ENCODE measurements around the gene MAP9.

MAP9 gene

DNA sequence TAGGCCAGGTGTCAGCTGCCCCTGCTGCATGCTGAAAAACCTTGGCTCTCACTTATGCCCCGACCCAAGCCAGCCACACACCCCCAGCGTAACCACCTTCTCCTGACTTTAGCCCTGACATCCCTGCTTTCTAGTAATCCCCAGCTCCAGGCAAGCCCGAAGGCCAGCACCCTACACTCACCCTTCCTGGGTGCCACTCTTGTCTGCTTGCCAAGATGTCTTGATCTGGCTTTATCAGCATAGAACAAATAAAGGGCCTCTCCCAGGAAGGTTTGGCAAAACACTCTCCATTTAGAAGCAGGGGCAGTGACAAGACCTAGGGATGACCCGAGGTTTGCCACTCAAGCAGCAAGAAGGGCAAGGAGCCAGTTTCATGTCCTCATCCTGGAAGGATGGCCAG lies 6.8 kb upstream of the MAP9 start:
- TF ChIP-seq YY1 (IDR thresholded peaks at IDR 0.05; ENCODE audit: low read depth), result no peak
- TF ChIP-seq TCF12 (IDR thresholded peaks at IDR 0.05; ENCODE audit: low read depth), result no peak
- TF ChIP-seq EP300 (IDR thresholded peaks at IDR 0.05; ENCODE audit: borderline replicate concordance), result no peak
- TF ChIP-seq, protein P1, sequence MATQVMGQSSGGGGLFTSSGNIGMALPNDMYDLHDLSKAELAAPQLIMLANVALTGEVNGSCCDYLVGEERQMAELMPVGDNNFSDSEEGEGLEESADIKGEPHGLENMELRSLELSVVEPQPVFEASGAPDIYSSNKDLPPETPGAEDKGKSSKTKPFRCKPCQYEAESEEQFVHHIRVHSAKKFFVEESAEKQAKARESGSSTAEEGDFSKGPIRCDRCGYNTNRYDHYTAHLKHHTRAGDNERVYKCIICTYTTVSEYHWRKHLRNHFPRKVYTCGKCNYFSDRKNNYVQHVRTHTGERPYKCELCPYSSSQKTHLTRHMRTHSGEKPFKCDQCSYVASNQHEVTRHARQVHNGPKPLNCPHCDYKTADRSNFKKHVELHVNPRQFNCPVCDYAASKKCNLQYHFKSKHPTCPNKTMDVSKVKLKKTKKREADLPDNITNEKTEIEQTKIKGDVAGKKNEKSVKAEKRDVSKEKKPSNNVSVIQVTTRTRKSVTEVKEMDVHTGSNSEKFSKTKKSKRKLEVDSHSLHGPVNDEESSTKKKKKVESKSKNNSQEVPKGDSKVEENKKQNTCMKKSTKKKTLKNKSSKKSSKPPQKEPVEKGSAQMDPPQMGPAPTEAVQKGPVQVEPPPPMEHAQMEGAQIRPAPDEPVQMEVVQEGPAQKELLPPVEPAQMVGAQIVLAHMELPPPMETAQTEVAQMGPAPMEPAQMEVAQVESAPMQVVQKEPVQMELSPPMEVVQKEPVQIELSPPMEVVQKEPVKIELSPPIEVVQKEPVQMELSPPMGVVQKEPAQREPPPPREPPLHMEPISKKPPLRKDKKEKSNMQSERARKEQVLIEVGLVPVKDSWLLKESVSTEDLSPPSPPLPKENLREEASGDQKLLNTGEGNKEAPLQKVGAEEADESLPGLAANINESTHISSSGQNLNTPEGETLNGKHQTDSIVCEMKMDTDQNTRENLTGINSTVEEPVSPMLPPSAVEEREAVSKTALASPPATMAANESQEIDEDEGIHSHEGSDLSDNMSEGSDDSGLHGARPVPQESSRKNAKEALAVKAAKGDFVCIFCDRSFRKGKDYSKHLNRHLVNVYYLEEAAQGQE (IDR thresholded peaks at IDR 0.05; ENCODE audit: low read depth), result no peak
- TF ChIP-seq TAF1 (IDR thresholded peaks at IDR 0.05; ENCODE audit: low read depth), result no peak
- no peak for TF ChIP-seq ZBTB7A (IDR thresholded peaks at IDR 0.05; ENCODE audit: low read depth)
- TF ChIP-seq, protein P2, sequence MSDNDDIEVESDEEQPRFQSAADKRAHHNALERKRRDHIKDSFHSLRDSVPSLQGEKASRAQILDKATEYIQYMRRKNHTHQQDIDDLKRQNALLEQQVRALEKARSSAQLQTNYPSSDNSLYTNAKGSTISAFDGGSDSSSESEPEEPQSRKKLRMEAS (IDR thresholded peaks at IDR 0.05), result no peak
- TF ChIP-seq, protein P3, sequence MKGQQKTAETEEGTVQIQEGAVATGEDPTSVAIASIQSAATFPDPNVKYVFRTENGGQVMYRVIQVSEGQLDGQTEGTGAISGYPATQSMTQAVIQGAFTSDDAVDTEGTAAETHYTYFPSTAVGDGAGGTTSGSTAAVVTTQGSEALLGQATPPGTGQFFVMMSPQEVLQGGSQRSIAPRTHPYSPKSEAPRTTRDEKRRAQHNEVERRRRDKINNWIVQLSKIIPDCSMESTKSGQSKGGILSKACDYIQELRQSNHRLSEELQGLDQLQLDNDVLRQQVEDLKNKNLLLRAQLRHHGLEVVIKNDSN (IDR thresholded peaks at IDR 0.05), result no peak
- TF ChIP-seq RAD21 (IDR thresholded peaks at IDR 0.05; ENCODE audit: low read depth), result no peak
- no peak for TF ChIP-seq FOXM1 (IDR thresholded peaks at IDR 0.05; ENCODE audit: borderline replicate concordance, low read depth)
- TF ChIP-seq NFIC (IDR thresholded peaks at IDR 0.05), result no peak
- TF ChIP-seq TEAD4 (IDR thresholded peaks at IDR 0.05), result no peak
- no peak for TF ChIP-seq CEBPB (IDR thresholded peaks at IDR 0.05)
- no peak for TF ChIP-seq CREB1 (IDR thresholded peaks at IDR 0.05; ENCODE audit: low read depth)
- TF ChIP-seq EGR1 (IDR thresholded peaks at IDR 0.05), result no peak

DNA sequence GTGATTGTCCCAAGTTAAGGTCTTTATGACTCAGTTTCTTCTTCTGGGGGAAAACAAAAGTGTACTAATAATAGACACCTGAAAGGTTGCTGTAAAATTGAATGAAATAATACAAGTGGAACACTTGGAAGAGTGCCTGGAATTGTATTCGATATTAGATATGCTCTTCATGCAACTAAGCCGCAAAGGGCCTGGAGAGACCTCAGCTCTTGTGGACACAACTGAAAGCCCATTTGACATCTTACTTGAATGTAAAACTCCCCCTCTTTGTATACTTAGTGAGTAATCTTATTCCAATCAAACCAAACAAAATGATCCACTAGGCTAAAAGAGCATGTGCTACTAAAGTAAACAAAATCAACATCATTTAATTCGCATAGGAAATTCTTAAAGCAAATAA lies 511 bp upstream of the MAP9 start:
- TF ChIP-seq NFIC (IDR thresholded peaks at IDR 0.05) (no peak), CEBPB (IDR thresholded peaks at IDR 0.05) (no peak), ZBTB7A (IDR thresholded peaks at IDR 0.05; ENCODE audit: low read depth) (no peak), TAF1 (IDR thresholded peaks at IDR 0.05; ENCODE audit: low read depth) (no peak), YY1 (IDR thresholded peaks at IDR 0.05; ENCODE audit: low read depth) (no peak), TCF12 (IDR thresholded peaks at IDR 0.05; ENCODE audit: low read depth) (no peak), TEAD4 (IDR thresholded peaks at IDR 0.05) (no peak), EP300 (IDR thresholded peaks at IDR 0.05; ENCODE audit: borderline replicate concordance) (no peak), RAD21 (IDR thresholded peaks at IDR 0.05; ENCODE audit: low read depth) (no peak), EGR1 (IDR thresholded peaks at IDR 0.05) (no peak), FOXM1 (IDR thresholded peaks at IDR 0.05; ENCODE audit: borderline replicate concordance, low read depth) (no peak)
- TF ChIP-seq, protein P2 (IDR thresholded peaks at IDR 0.05), result no peak
- TF ChIP-seq, protein P3 (IDR thresholded peaks at IDR 0.05), result no peak

DNA sequence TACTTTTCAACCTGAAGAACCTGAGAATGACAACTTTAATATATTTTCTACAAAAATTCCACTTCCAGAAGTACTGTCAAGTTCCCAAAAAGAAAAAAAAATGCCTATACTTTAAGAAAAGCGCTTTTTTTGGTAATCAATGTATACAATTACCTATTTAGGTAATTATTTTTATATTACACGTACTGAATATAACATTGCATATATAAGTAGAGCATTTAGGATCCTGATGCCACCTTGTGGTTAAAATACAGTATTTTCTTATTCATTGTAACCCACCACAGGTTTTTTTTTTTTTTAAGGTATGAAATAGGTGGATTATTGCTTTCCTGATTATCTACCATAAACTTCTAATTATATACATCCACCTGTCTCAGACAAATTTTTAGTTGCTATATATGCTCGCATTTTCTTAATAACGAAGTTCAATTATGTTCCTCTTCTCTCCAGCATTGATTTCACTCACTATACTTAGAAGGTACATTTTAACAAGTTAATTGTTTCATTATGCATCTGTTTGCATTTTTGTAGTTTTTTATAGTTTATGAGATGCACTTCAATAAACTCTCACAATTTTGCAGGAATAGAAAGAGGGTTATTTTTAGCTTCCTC lies 5.2 kb downstream of the MAP9 start:
- TF ChIP-seq, protein P3 (IDR thresholded peaks at IDR 0.05), result no peak
- TF ChIP-seq RAD21 (IDR thresholded peaks at IDR 0.05; ENCODE audit: low read depth), result peak; percentile 39

DNA sequence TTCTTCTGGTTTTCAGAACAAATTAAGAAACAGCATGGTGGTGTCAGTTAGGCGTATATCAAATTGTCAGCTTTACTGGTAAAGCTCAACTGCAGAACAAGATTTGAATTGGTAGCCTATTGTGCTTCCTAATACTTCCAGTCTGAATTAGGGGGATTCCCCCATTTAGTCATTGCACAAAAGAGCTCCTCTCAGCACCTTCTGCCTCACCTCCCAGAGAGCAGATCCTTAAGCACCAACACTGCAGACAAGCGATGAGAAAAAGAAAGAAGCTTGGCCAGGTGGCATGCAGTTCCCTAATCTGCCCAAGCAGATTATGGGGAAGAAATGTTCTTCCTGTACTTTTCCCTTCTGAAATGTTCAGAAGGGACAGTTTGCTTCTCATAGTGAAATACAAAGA lies 9.2 kb downstream of the MAP9 start:
- no peak for TF ChIP-seq EP300 (IDR thresholded peaks at IDR 0.05; ENCODE audit: borderline replicate concordance)
- TF ChIP-seq EGR1 (IDR thresholded peaks at IDR 0.05), result no peak
- TF ChIP-seq TAF1 (IDR thresholded peaks at IDR 0.05; ENCODE audit: low read depth), result no peak
- no peak for TF ChIP-seq FOXM1 (IDR thresholded peaks at IDR 0.05; ENCODE audit: borderline replicate concordance, low read depth)
- TF ChIP-seq, protein P2 (IDR thresholded peaks at IDR 0.05), result no peak
- no peak for TF ChIP-seq ZBTB7A (IDR thresholded peaks at IDR 0.05; ENCODE audit: low read depth)
- no peak for TF ChIP-seq TCF12 (IDR thresholded peaks at IDR 0.05; ENCODE audit: low read depth)
- TF ChIP-seq CEBPB (IDR thresholded peaks at IDR 0.05), result no peak
- TF ChIP-seq, protein P3 (IDR thresholded peaks at IDR 0.05), result no peak
- TF ChIP-seq, protein P1 (IDR thresholded peaks at IDR 0.05; ENCODE audit: low read depth), result no peak
- no peak for TF ChIP-seq TEAD4 (IDR thresholded peaks at IDR 0.05)
- TF ChIP-seq NFIC (IDR thresholded peaks at IDR 0.05), result no peak
- no peak for TF ChIP-seq CREB1 (IDR thresholded peaks at IDR 0.05; ENCODE audit: low read depth)
- TF ChIP-seq YY1 (IDR thresholded peaks at IDR 0.05; ENCODE audit: low read depth), result no peak
- TF ChIP-seq RAD21 (IDR thresholded peaks at IDR 0.05; ENCODE audit: low read depth), result no peak
